Measurements from ENCODE around the gene HNRNPUL1.

- no peak for TF ChIP-seq CTCF (IDR thresholded peaks at IDR 0.05; ENCODE audit: extremely low read depth in 1 of 2, insufficient read depth in 1 of 2, low read depth in 1 of 2, low read length in 2 of 2)
- TF ChIP-seq MYC (IDR thresholded peaks at IDR 0.05; ENCODE audit: low read depth, low read length) = no peak
- no peak for TF ChIP-seq JUN (IDR thresholded peaks at IDR 0.05; ENCODE audit: borderline replicate concordance, insufficient read depth, insufficient read length, low read depth)
Observed at GRCh38 chr19:41327576-41328156, 63.5 kb downstream of the HNRNPUL1 start.

Data from endothelial cell of umbilical vein (primary cell).